ENCODE data around the gene TBX20. TPM values are rescaled to one million over a fixed set of nuclear protein-coding genes. Genes with fewer than 3 reads are reported as not detected.
A peak's percentile ranks its signal among the peaks of the same experiment; 100 is the strongest.
"Not testable (repeated sequence)": the region's sequence is repeated elsewhere in the genome, so short reads cannot be mapped to it uniquely, and the experiment has no call there.

The TBX20 gene
- total and polyA plus RNA-seq, 8 donors = not detected

DNA sequence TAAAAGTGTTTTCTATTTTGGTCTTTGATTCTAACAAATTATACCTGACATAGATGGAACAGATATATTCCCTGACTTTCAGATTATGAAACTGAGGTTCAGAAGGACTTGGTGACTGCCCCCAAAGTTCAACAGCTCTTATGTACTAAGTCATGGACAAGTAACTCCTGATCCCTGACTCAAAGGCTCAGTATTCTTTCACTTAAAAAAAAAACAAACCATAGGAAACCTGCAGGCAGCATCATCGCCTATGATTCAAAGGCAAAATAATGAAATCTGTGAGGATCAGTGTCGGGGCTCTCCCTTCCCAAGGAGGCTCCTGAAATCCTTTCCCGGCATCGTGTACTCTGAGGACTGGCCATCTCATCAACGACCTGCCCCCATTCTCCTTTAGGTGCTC, 49.9 kb downstream of the TBX20 start:
- H3K4me3 ChIP-seq; H3K4me1 ChIP-seq; H3K27me3 ChIP-seq; DNase-seq; intact Hi-C loops (cut with DNase I; ENCODE audit: low total_unique reads); H3K36me3 ChIP-seq; H3K9me3 ChIP-seq; H3K27ac ChIP-seq: not testable (repeated sequence)
- WGBS, 5 donors = 74 to 93% (median 87%) methylated on average over 3 to 5 of the region's 5 CpGs

- H3K36me3 ChIP-seq; intact Hi-C loops (cut with DNase I; ENCODE audit: low total_unique reads); DNase-seq; H3K27ac ChIP-seq; H3K27me3 ChIP-seq; H3K4me1 ChIP-seq; H3K4me3 ChIP-seq; H3K9me3 ChIP-seq: not testable (repeated sequence)
- WGBS, 5 donors = 80 to 92% (median 83%) methylated on average over 6 of the region's 6 CpGs
Measured at GRCh38 chr7:35202353-35202752, 51.5 kb downstream of the TBX20 start.

- H3K27ac ChIP-seq; H3K27me3 ChIP-seq; H3K4me3 ChIP-seq; H3K9me3 ChIP-seq; H3K36me3 ChIP-seq; DNase-seq; H3K4me1 ChIP-seq; intact Hi-C loops (cut with DNase I; ENCODE audit: low total_unique reads): not testable (repeated sequence)
- 36 to 63% (median 42%) methylated on average over 2 of the region's 2 CpGs for WGBS, 5 donors
Measured at GRCh38 chr7:35200170-35200569, 53.7 kb downstream of the TBX20 start.

- not testable (repeated sequence) for H3K36me3 ChIP-seq, DNase-seq, H3K9me3 ChIP-seq, H3K27ac ChIP-seq, H3K4me3 ChIP-seq, H3K4me1 ChIP-seq, H3K27me3 ChIP-seq
- intact Hi-C loops (cut with DNase I; ENCODE audit: low total_unique reads) = loop anchor here (10.0 kb wide), 1 partner anchor 336 kb away; no protein-coding TSS in a partner anchor
- 60 to 82% (median 74%) methylated on average over 2 of the region's 2 CpGs for WGBS, 5 donors
Measured at GRCh38 chr7:35198370-35199140, 55.3 kb downstream of the TBX20 start.

DNA sequence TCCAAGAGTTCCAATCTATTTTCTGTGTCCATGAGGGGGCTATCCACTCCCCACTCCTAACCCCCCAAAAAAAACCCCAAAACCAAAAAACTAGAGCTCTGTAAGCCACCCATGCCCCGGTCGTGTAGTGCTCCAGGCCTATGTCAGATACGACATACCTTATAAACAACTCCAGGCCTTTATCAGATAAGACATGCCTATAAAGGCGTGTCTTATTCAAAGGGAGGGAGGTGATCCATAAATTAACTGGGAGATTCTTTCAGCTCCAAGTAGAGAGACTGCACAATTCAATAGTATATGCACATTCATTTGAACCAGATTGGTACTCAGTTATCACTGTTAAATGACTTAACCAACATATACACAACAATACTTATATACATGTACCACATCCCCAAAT, 62.3 kb downstream of the TBX20 start:
- not testable (repeated sequence) for H3K27me3 ChIP-seq, H3K36me3 ChIP-seq, H3K4me1 ChIP-seq, H3K9me3 ChIP-seq, H3K27ac ChIP-seq, H3K4me3 ChIP-seq, DNase-seq
- WGBS, 5 donors = 33 to 67% (median 55%) methylated on average over 4 of the region's 4 CpGs
- intact Hi-C loops (cut with DNase I; ENCODE audit: low total_unique reads) = loop anchor here (10.0 kb wide), 1 partner anchor 343 kb away; no protein-coding TSS in a partner anchor

DNA sequence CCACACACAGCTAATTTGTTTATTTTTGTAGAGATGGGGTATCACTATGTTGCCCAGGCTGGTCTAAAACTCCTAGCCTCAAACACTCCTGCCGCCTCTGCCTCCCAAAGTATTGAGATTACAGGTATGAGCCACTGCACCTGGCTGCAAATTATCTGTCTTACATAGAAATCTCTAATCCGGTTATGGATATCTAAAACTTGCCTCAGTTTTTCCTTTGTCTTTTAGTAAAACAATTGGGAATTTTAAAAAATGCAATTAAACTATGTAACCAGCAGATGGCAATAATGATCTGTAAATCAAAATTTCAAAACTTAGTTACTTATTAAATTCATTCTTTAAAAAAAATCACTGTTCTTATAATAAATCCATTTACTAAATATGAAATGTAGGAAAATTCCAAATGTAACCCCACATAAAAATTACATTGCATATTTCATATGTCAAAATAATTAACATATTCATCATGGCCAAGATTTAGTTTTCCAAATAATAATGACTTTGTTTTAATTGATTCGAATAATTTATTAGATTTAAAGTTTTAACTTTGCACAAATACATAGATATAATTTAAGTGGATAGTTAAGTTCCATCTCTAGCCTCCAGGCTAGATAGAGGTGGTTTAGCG, 63.6 kb downstream of the TBX20 start:
- not testable (repeated sequence) for H3K9me3 ChIP-seq, H3K27ac ChIP-seq, H3K36me3 ChIP-seq, H3K4me3 ChIP-seq, DNase-seq
- Histone ChIP-seq H3K4me1 (peaks cover 13 to 17% (median 17%) of the 10 kb centered on the region in 4 donors), H3K27me3 (peaks cover 0 to 19% (median 17%) of the 10 kb centered on the region in 3 donors)
- WGBS, 5 donors = 48 to 51% (median 50%) methylated on average over 4 of the region's 4 CpGs
- intact Hi-C loops (cut with DNase I; ENCODE audit: low total_unique reads) = loop anchor here (10.0 kb wide), 1 partner anchor 345 kb away; no protein-coding TSS in a partner anchor

DNA sequence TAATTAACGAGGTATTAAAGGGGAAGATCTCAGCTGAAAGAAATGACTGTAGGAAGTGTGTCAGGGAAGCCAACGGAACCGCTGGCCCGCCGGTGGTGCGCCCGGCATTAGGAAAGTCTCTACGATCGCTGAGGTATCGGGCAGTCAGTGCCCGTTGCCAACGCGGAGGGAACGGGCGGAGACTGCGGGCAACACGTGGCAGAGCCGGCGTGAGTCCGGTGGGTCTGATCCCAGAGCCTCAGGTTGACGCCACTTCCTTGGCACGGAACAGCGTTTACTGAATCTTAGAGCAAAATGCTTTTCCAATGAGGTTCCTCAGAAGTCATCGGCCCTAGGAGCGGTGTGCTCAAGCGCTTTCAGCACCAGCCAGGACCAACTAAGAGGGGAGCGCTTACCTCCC, 67.1 kb downstream of the TBX20 start:
- DNase-seq = peak; percentile 33
- H3K36me3 ChIP-seq; H3K9me3 ChIP-seq; H3K27ac ChIP-seq; intact Hi-C loops (cut with DNase I; ENCODE audit: low total_unique reads): not testable (repeated sequence)
- WGBS, 5 donors = 1 to 7% (median 3%) methylated on average over 19 to 27 of the region's 27 CpGs
- peaks cover 0 to 24% (median 20%) of the 10 kb centered on the region in 3 donors for H3K27me3 ChIP-seq
- H3K4me1 ChIP-seq = peaks cover 13 to 17% (median 17%) of the 10 kb centered on the region in 4 donors
- H3K4me3 ChIP-seq = peak overlapping the region; percentile 35 to 54 (median 46)

DNA sequence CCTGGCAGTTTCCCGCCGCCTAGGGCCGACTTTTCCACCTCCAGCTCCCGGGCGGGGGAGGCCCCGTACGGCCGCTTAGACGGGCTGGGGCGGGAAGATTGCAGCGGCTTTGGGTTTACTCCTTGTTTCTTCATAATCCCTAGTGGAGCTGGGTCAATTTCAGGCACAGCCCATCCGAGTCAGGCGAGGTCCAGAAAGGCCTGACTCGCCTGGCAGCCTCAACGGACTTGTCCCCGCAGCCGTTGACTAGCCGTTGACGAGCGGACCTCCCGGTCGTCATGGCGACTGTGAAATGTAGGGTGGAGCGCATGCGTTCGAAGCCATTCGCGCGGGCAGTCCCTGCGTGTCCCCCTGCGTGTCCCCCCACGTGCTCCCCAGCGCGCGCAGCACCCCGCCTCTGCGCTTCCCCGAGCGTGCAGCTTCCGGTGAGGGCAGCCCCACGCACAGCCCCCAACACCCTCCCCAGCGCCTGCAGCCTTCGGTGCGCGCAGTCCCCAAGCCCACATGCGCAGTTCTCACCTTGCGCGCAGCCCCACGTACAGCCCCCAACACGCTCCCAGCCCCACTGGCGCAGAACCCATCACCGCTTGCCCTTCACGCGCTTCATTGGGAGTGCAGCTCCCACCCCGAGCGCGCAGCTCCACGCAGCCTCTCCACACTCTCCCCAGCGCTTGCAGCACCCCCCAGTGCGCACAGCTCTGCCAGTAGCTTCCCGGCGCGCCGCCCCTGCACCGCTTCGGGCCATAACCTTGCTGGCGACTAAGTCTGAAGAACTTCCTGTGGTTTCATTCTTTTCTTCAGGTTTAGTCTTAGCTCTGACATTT, 67.8 kb downstream of the TBX20 start:
- intact Hi-C loops (cut with DNase I; ENCODE audit: low total_unique reads) = no loop called here
- H3K27me3 ChIP-seq = peaks cover 0 to 24% (median 20%) of the 10 kb centered on the region in 3 donors
- H3K4me3 ChIP-seq = peak overlapping the region; percentile 35 to 54 (median 46)
- H3K36me3 ChIP-seq = no peaks in the 10 kb centered on the region
- DNase-seq = peak in 1 of 2 donors; percentile 70
- TF ChIP-seq EP300 (IDR thresholded peaks at IDR 0.05) (no peak), POLR2AphosphoS5 (IDR thresholded peaks at IDR 0.05) (no peak), POLR2A (IDR thresholded peaks at IDR 0.05) (no peak)
- TF ChIP-seq, protein P1, sequence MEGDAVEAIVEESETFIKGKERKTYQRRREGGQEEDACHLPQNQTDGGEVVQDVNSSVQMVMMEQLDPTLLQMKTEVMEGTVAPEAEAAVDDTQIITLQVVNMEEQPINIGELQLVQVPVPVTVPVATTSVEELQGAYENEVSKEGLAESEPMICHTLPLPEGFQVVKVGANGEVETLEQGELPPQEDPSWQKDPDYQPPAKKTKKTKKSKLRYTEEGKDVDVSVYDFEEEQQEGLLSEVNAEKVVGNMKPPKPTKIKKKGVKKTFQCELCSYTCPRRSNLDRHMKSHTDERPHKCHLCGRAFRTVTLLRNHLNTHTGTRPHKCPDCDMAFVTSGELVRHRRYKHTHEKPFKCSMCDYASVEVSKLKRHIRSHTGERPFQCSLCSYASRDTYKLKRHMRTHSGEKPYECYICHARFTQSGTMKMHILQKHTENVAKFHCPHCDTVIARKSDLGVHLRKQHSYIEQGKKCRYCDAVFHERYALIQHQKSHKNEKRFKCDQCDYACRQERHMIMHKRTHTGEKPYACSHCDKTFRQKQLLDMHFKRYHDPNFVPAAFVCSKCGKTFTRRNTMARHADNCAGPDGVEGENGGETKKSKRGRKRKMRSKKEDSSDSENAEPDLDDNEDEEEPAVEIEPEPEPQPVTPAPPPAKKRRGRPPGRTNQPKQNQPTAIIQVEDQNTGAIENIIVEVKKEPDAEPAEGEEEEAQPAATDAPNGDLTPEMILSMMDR (IDR thresholded peaks at IDR 0.05) = no peak
- H3K4me1 ChIP-seq = peaks cover 13 to 17% (median 17%) of the 10 kb centered on the region in 4 donors
- 1 to 2% (median 2%) methylated on average over 26 to 67 of the region's 67 CpGs for WGBS, 5 donors
- H3K9me3 ChIP-seq = no peaks in the 10 kb centered on the region
- no peak overlapping the region for H3K27ac ChIP-seq

DNA sequence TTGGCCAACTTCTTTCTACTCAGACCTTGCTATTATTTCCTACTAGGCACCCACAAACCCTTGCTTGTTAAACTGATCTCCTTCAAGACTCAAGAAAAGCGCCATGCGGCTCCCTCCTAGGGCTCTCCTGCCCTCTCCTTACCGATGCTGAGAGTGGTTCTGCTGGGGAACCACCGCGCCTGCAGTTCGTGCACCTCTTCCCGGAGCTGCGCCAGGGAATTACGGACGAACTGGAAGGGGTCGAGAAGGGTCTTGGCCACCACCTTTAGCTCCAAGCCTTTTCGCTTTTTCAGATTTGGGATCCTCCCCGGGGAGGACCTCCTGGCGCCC, 68.4 kb downstream of the TBX20 start:
- intact Hi-C loops (cut with DNase I; ENCODE audit: low total_unique reads); H3K27ac ChIP-seq; H3K9me3 ChIP-seq; H3K36me3 ChIP-seq; DNase-seq: not testable (repeated sequence)
- Histone ChIP-seq H3K4me1 (peaks cover 13 to 17% (median 17%) of the 10 kb centered on the region in 4 donors), H3K27me3 (peaks cover 0 to 24% (median 20%) of the 10 kb centered on the region in 3 donors), H3K4me3 (peak overlapping the region; percentile 35 to 54 (median 46))
- 1 to 7% (median 2%) methylated on average over 13 to 14 of the region's 14 CpGs for WGBS, 5 donors

- DNase-seq; intact Hi-C loops (cut with DNase I; ENCODE audit: low total_unique reads); H3K9me3 ChIP-seq; H3K27ac ChIP-seq; H3K4me3 ChIP-seq; H3K36me3 ChIP-seq: not testable (repeated sequence)
- 37 to 54% (median 48%) methylated on average over 5 of the region's 5 CpGs for WGBS, 5 donors
- Histone ChIP-seq H3K4me1 (peaks cover 13 to 17% (median 17%) of the 10 kb centered on the region in 4 donors), H3K27me3 (peaks cover 0 to 24% (median 20%) of the 10 kb centered on the region in 3 donors)
Measured at GRCh38 chr7:35184961-35185360, 68.9 kb downstream of the TBX20 start.
